Upper lobe of right lung (tissue), 1 donor: ENCODE data around the gene FAM13B. TPM values are rescaled to one million over a fixed set of nuclear protein-coding genes. Genes with fewer than 3 reads are reported as not detected.

Source experiments
- ATAC-seq: fragments of 200-7000 bp; cut with Tn5 transposase; one replicate; pipeline ENCODE4 v1.9.1; 2020; ENCODE audit warnings: mild to moderate bottlenecking, moderate library complexity
- DNase-seq: peaks from one replicate; pipeline ENCODE4 v3.0.0-alpha.2; 2020
- H3K27ac ChIP-seq: fragments of 200-600 bp; one replicate; pipeline ENCODE4 v1.8.0; 2022
- H3K27me3 ChIP-seq: fragments of 200-600 bp; one replicate; pipeline ENCODE4 v1.8.0; 2022; ENCODE audit warnings: mild to moderate bottlenecking
- H3K36me3 ChIP-seq: fragments of 200-600 bp; one replicate; pipeline ENCODE4 v1.8.0; 2022
- H3K4me1 ChIP-seq: fragments of 200-600 bp; one replicate; pipeline ENCODE4 v1.8.0; 2022
- H3K4me3 ChIP-seq: fragments of 200-600 bp; one replicate; pipeline ENCODE4 v1.8.0; 2022; ENCODE audit warnings: mild to moderate bottlenecking
- H3K9me3 ChIP-seq: fragments of 200-600 bp; one replicate; pipeline ENCODE4 v1.8.0; 2022
- CTCF ChIP-seq: fragments of 200-600 bp; IDR thresholded peaks from one replicate; pipeline ENCODE4 v1.8.0; 2022; ENCODE audit warnings: antibody characterized with exemption
- intact Hi-C: fragments of 100-400 bp; cut with DNase I; formaldehyde crosslinking; loops from one replicate; pipeline ENCODE4 v1.11.0; 2022
- total RNA-seq: library from RNA; stranded (reverse); fragmentation: NEBNext Ultra II Directional; extraction: Animal tissue kit (Norgen Biotek cat#: 25700); gene quantifications from one replicate; pipeline ENCODE4 v1.2.1, GENCODE V29; 2021
- donor health status: DM: no; HTN: yes; CAD: no; lungs with severe emphysema.

Gene FAM13B
- total RNA-seq, 1 donor from 2014 or later, result 42.4 TPM

- H3K4me1 ChIP-seq, result no peaks in the 10 kb centered on the region
- H3K27ac ChIP-seq, result no peak overlapping the region
- ATAC-seq (no peak), DNase-seq (no peak)
- intact Hi-C loops, result no loop called here
- H3K36me3 ChIP-seq, result peaks cover 68% of the 10 kb centered on the region
- no peak for TF ChIP-seq CTCF
- no peaks in the 10 kb centered on the region for H3K27me3 ChIP-seq
- H3K4me3 ChIP-seq, result no peak overlapping the region
- H3K9me3 ChIP-seq, result no peaks in the 10 kb centered on the region
These were observed 20.9 kb downstream of the FAM13B start for GRCh38 chr5:138011991-138012390.

- DNase-seq, result no peak
- intact Hi-C loops, result no loop called here
- H3K4me3 ChIP-seq, result no peak overlapping the region
These were observed 32.7 kb downstream of the FAM13B start for GRCh38 chr5:138000102-138000723.

GRCh38 chr5:137997726-137998213, 35.1 kb downstream of the FAM13B start:
- intact Hi-C loops, result no loop called here
- Histone ChIP-seq H3K4me3 (no peak overlapping the region), H3K27ac (no peak overlapping the region), H3K36me3 (peaks cover 20% of the 10 kb centered on the region), H3K9me3 (no peaks in the 10 kb centered on the region), H3K27me3 (no peaks in the 10 kb centered on the region), H3K4me1 (peaks cover 10% of the 10 kb centered on the region)
- ATAC-seq (no peak), DNase-seq (no peak)
- no peak for TF ChIP-seq CTCF

More at GRCh38 chr5:138000102-138000723, 32.7 kb downstream of the FAM13B start:
- no peak overlapping the region for H3K27ac ChIP-seq
- H3K9me3 ChIP-seq, result no peaks in the 10 kb centered on the region
- peaks cover 35% of the 10 kb centered on the region for H3K36me3 ChIP-seq
- peak; percentile 25 for ATAC-seq
- no peaks in the 10 kb centered on the region for H3K27me3 ChIP-seq
- peaks cover 10% of the 10 kb centered on the region for H3K4me1 ChIP-seq
- no peak for TF ChIP-seq CTCF

GRCh38 chr5:137995749-137996128, 37.1 kb downstream of the FAM13B start:
- Histone ChIP-seq H3K27ac (no peak overlapping the region), H3K4me1 (peaks cover 10% of the 10 kb centered on the region)
- ATAC-seq, result no peak

GRCh38 chr5:137995077-137995748, 37.7 kb downstream of the FAM13B start:
- Histone ChIP-seq H3K27ac (no peak overlapping the region), H3K27me3 (no peaks in the 10 kb centered on the region), H3K9me3 (no peaks in the 10 kb centered on the region), H3K4me1 (peaks cover 10% of the 10 kb centered on the region), H3K36me3 (peaks cover 19% of the 10 kb centered on the region), H3K4me3 (no peak overlapping the region)
- no peak for DNase-seq
- no peak for TF ChIP-seq CTCF
- intact Hi-C loops, result no loop called here
- ATAC-seq, result peak; percentile 67

More at GRCh38 chr5:137995749-137996128, 37.1 kb downstream of the FAM13B start:
- Histone ChIP-seq H3K27me3 (no peaks in the 10 kb centered on the region), H3K4me3 (no peak overlapping the region), H3K36me3 (peaks cover 19% of the 10 kb centered on the region), H3K9me3 (no peaks in the 10 kb centered on the region)
- TF ChIP-seq CTCF, result no peak
- intact Hi-C loops, result no loop called here
- DNase-seq, result no peak
